ENCODE results near the gene PCARE.

Gene PCARE

GRCh38 chr2:29042561-29043075 lies 31.7 kb downstream of the PCARE start:
- in situ Hi-C loops (cut with HindIII; ENCODE audit: low sequenced_read_pairs): no loop called here

DNA sequence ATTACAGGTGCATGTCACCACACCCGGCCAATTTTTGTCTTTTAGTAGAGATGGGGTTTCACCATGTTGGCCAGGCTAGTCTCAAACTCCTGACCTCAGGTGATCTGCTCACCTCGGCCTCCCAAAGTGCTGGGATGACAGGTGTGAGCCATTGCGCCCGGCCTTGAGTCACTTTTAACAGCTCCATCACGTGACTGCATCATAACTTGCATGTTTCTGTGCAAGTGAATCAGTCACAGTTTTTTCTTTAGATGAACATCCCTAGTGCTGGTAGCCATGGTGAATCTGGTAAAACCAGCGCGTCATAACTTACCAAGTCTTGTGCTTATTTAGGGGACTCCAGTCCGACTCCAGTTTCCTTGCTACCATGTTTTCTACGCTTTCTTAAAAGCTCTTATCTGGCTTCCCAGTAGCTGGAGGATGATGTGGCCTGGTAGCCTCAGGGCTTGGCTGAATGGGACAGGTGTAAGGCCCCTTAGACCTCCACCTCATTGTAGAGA lies 33.1 kb downstream of the PCARE start:
- in situ Hi-C loops (cut with HindIII; ENCODE audit: low sequenced_read_pairs): no loop called here

GRCh38 chr2:29040552-29040951 lies 33.8 kb downstream of the PCARE start:
- in situ Hi-C loops (cut with HindIII; ENCODE audit: low sequenced_read_pairs): no loop called here

DNA sequence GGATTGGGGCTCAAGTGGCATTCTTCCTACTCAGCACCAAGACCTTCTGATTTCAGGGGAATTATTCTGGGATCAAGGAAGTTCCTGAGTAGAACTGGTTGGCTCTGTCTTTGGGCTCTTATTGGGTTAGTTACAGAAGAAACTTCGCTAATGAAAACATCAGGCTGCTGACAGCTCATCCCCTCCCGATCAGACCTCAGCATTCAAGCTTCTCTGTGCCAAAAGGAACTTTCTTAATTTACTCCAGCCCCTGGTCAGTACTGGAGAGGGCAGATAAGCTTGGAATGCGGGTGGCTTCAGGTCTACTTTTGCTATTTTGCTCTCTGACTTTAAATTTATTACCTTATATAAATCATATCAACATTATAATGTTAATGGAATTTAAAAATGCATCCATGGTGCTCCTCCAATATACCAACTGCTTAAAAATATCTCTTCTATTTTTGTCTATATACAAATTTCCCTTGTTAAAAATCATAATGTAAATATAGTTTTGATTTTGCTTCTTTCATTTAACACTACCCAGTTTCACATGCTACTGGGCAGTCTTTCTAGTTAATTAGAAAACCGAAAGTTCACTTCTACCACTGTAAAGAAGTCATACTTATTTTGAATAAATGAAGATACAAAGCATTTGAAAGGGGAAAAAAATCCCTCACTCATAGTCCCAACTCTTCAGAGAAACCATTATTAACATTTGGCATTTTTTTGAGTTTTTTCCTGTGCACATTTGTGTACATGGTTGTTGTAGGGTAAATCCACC lies 34.4 kb downstream of the PCARE start:
- in situ Hi-C loops (cut with HindIII; ENCODE audit: low sequenced_read_pairs): no loop called here

DNA sequence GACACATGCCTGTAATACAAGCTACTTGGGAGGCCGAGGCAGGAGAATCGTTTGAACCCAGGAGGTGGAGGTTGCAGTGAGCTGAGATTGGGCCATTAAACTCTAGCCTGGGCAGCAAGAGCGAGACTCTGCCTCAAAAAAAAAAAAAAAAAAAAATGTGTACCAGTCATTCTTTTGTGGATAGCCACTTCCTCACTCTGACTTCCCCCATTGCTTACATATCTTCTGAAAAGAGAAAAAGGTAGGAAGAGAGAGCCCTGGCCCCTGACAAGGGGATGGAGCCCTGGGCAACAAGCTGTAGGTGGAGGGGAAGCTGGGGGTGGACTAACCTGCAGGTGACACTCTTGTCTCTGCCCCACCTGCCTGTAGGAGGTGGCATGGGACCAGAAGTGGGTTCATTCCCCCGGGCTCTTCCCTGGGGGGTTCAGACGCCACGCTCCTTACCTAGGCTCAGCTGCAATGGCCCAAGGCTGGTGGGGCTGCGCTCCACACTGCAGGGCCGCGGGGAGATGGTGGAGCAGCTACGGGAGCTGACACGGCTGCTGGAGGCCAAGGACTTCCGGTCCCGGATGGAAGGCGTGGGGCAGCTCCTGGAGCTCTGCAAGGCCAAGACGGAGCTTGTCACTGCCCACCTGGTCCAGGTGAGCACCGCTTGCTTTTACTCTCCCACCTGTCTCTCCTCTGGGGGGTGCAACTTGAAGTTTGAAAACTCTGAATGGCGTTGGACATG lies 39.1 kb downstream of the PCARE start:
- in situ Hi-C loops (cut with HindIII; ENCODE audit: low sequenced_read_pairs): no loop called here

- in situ Hi-C loops (cut with HindIII; ENCODE audit: low sequenced_read_pairs): no loop called here
Measured at GRCh38 chr2:29033656-29034055, 40.7 kb downstream of the PCARE start.

- in situ Hi-C loops (cut with HindIII; ENCODE audit: low sequenced_read_pairs): no loop called here
Measured at GRCh38 chr2:29033172-29033571, 41.2 kb downstream of the PCARE start.

GRCh38 chr2:29032189-29032588 lies 42.1 kb downstream of the PCARE start:
- in situ Hi-C loops (cut with HindIII; ENCODE audit: low sequenced_read_pairs): no loop called here

DNA sequence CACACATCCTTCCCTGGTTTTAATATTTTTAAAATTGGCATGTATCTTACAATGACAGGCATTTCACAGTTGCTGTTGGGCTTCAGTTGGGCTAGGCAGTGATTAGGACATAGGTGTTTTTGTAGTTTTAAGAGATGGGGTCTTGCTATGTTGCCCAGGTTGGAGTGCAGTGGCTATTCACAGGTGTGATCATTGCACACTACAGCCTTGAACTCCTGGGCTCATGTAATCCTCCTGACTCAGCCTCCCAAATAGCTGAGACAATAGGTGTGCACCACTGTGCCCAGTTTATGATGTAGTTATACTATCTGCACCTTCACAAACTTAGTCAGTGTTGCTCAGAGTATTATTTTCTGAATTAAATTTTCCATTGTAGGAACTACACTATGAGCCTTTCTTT lies 43.3 kb downstream of the PCARE start:
- in situ Hi-C loops (cut with HindIII; ENCODE audit: low sequenced_read_pairs): no loop called here

GRCh38 chr2:29025711-29026110 lies 48.6 kb downstream of the PCARE start:
- in situ Hi-C loops (cut with HindIII; ENCODE audit: low sequenced_read_pairs): no loop called here

- in situ Hi-C loops (cut with HindIII; ENCODE audit: low sequenced_read_pairs): no loop called here
Measured at GRCh38 chr2:29024882-29025430, 49.4 kb downstream of the PCARE start.

- in situ Hi-C loops (cut with HindIII; ENCODE audit: low sequenced_read_pairs): no loop called here
Measured at GRCh38 chr2:29023188-29023587, 51.1 kb downstream of the PCARE start.

DNA sequence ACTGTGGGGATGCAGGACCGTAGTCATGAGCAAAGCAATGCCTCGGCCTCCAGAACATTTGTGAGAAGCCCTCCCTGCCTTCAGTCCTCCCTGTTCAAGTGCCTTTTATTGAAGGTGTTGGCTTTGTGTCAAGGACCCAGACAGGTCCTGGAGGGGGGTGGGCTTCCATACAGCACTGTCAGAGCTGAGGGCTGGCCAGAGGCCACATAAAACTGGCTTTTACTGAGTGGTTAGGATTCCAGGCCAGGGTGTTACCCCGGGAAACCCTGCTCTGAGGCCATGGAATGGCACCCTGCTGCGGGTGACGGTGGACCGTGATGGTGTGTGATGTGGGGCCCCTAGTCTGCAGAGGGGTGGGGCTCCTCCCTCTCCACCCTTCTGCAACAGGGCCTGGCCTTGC lies 51.6 kb downstream of the PCARE start:
- in situ Hi-C loops (cut with HindIII; ENCODE audit: low sequenced_read_pairs): no loop called here

DNA sequence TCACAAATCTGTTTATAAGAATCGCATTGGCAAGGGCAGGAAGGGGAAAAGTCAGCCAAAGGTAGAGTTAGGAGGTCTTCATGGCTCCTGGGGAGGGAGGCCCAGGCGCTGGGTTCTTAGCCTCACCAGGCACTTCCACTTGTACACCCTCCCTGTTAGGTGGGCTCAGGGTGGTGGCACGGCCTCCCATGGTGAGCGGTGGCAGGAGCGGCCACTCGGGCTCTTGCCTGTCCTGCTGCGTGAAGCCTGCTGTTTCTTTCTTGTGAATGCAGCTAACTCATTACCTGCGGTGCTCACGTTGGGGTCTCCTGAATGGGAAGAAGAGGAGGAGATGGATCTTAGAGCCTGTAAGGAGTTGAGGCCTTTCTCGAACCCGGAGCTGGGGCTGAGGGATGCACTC lies 52.4 kb downstream of the PCARE start:
- in situ Hi-C loops (cut with HindIII; ENCODE audit: low sequenced_read_pairs): no loop called here

DNA sequence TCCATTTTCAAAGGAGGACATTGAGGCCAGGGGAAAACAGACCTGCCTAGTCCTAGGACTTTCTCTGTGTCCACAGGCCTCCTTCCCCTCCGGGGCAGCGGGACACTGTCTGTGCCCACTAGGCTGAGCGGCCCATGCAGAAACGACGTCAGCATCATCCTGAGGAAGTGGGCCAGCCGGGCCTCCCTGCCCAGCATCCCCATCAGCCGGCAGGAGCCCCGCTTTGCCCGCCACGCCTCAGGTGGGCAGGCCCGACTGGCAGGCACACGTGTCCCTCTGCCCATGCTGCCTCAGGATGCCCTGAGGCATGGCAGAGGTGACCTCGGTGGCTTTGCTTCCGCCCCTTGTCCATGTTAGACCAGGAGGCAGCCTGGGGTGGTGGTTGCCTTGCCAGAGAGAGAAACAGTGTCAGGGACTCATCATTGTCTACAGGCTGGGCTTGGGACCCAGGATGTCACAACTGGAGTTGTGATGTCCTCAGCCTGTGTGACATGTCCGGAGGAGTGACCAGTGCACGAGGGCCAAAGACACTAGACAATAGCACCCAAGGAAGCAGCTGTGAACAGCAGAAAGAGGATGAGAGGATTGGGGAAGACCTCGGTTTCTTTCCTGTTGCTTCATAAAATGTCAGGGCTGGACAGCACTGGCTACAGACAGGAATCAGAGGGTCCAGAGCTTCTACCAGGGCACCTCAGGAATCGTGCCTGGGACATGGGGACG lies 56.4 kb downstream of the PCARE start:
- in situ Hi-C loops (cut with HindIII; ENCODE audit: low sequenced_read_pairs): no loop called here

- in situ Hi-C loops (cut with HindIII; ENCODE audit: low sequenced_read_pairs): no loop called here
Measured at GRCh38 chr2:29016504-29016903, 57.8 kb downstream of the PCARE start.

DNA sequence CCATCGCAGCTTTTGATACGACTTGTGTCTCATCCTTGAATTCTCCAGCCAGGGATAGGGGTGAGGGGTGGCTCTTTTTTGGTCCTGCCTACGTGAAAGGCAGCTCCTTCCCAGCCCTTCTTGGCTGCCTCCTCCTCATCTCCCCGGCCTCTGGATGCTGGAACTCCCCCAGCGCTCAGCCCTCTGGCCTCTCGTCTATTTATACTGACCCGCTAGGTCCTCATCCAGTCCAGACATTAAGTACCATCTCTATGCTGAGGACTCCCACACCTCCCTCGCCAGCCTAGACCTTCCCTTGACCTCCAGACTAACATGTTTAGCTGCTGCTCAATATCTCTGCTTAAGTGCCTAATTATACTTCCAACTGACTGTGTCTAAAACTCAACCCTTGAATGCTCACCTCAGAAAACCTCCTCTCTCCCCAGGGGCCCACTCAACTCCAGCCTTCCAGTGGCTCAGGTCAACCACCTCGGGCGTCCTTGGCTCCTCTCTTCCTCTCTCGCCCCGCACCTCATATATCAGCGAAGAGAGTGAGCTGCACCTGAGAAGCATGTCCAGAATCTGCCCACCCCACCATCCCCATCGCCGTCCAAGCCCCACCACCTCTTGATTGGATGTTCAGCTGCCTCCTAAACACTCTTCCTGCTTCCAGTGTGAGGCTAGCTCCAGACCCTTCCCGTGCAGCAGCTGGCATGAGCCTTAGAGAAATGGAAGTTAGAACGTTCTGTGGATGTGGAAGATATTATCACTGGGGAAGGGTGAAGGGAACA lies 58.4 kb downstream of the PCARE start:
- in situ Hi-C loops (cut with HindIII; ENCODE audit: low sequenced_read_pairs): no loop called here

GRCh38 chr2:29014811-29015421 lies 59.4 kb downstream of the PCARE start:
- in situ Hi-C loops (cut with HindIII; ENCODE audit: low sequenced_read_pairs): no loop called here

- in situ Hi-C loops (cut with HindIII; ENCODE audit: low sequenced_read_pairs): no loop called here
Measured at GRCh38 chr2:29014331-29014730, 60.0 kb downstream of the PCARE start.

Measured in DLD1 (cell line).